Astrocyte (in vitro differentiated cells and primary cell): ENCODE measurements around the gene ADSS1.

Experiments used
- EZH2 ChIP-seq: IDR thresholded peaks from 2 replicates; pipeline ENCODE4 v1.6.1; 2012; ENCODE audit warnings: mild to moderate bottlenecking, low read length, inconsistent platforms; ENCODE audit not compliant: insufficient read depth
- TF ChIP-seq, protein P1 (sequence below): IDR thresholded peaks from 2 replicates; pipeline ENCODE4 v1.5.1; 2011; ENCODE audit warnings: low read depth, mild to moderate bottlenecking, inconsistent platforms, low read length, moderate library complexity; ENCODE audit not compliant: insufficient read depth

DNA sequence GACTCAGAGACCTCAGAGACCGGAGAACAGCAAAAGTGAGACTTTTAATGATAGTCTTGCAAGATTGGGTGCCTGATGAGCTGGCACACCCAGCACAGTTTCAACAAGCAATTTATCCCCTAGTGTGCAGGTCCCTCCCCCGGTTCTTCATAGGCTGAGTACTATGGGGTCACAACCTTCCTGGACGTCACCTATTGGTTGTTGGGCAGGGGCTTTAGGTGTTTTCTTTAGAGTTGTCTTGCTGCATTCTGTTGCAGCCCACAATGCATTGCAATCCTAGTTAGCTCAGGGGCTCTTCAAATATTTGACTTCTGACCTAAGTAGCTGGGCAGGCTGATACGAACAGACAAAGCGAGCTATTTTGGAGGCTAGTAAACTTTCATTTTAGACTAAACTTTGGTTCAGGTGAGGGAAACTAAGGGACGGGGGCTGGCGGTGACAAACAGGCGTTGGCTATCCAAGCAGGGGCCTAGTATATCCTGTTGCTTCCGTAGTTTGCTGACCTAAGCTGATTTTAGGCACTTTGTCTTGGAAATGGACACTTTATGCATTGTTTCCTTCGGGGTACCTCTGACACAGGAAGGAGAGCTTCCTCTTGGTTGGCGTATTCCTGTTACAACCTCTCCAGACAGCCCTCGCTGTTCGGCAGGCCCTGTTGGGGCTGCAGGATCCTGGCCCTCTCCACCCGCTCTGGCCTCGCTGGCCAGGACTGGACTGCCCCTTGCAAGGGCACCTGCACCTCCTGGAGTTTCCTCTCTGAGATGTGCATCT lies 43.0 kb downstream of the ADSS1 start:
- TF ChIP-seq, protein P1, sequence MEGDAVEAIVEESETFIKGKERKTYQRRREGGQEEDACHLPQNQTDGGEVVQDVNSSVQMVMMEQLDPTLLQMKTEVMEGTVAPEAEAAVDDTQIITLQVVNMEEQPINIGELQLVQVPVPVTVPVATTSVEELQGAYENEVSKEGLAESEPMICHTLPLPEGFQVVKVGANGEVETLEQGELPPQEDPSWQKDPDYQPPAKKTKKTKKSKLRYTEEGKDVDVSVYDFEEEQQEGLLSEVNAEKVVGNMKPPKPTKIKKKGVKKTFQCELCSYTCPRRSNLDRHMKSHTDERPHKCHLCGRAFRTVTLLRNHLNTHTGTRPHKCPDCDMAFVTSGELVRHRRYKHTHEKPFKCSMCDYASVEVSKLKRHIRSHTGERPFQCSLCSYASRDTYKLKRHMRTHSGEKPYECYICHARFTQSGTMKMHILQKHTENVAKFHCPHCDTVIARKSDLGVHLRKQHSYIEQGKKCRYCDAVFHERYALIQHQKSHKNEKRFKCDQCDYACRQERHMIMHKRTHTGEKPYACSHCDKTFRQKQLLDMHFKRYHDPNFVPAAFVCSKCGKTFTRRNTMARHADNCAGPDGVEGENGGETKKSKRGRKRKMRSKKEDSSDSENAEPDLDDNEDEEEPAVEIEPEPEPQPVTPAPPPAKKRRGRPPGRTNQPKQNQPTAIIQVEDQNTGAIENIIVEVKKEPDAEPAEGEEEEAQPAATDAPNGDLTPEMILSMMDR, result no peak
- no peak for TF ChIP-seq EZH2
